ENCODE data around the gene NCOA1. TPM values are rescaled to one million over a fixed set of nuclear protein-coding genes. Genes with fewer than 3 reads are reported as not detected.

The NCOA1 gene
- total RNA-seq, 1 experiment from 2014 or later, result 11.6 TPM

DNA sequence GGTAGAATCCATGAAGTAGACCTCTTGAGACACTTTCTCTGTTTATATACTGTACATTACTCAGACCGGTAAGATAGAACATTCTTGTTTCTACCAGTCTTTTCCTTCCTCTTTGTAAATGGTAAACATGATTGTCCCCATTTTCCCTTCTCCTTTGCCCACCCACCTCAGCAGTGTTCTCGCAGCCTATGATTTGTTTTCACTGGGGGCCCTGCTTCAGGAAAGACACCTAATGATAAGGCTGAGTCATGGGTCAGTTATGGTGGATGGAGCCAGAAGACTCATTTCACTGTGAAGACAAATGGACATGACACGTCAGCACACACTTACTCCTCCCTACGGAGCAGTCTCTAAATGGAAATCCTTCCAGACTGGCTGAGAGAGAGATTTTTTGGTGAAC lies 325.8 kb downstream of the NCOA1 start:
- H3K27ac ChIP-seq, result no peak overlapping the region
- no peaks in the 10 kb centered on the region for H3K27me3 ChIP-seq (ENCODE audit: insufficient read depth, low read depth)
- no peak for DNase-seq
- no peaks in the 10 kb centered on the region for H4K20me1 ChIP-seq (ENCODE audit: insufficient read depth)
- H3K79me2 ChIP-seq (ENCODE audit: low read depth), result peaks cover 4% of the 10 kb centered on the region
- no peaks in the 10 kb centered on the region for H3K9me3 ChIP-seq (ENCODE audit: insufficient read depth, low read depth)
- no TSS peak for BruUV-seq (replicated peaks)
- no peaks in the 10 kb centered on the region for H3K9me2 ChIP-seq (ENCODE audit: insufficient read depth)
- intact Hi-C loops (cut with micrococcal nuclease; ENCODE audit: unreplicated experiment), result no loop called here
- TF ChIP-seq, protein P1, sequence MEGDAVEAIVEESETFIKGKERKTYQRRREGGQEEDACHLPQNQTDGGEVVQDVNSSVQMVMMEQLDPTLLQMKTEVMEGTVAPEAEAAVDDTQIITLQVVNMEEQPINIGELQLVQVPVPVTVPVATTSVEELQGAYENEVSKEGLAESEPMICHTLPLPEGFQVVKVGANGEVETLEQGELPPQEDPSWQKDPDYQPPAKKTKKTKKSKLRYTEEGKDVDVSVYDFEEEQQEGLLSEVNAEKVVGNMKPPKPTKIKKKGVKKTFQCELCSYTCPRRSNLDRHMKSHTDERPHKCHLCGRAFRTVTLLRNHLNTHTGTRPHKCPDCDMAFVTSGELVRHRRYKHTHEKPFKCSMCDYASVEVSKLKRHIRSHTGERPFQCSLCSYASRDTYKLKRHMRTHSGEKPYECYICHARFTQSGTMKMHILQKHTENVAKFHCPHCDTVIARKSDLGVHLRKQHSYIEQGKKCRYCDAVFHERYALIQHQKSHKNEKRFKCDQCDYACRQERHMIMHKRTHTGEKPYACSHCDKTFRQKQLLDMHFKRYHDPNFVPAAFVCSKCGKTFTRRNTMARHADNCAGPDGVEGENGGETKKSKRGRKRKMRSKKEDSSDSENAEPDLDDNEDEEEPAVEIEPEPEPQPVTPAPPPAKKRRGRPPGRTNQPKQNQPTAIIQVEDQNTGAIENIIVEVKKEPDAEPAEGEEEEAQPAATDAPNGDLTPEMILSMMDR (conservative IDR thresholded peaks at IDR 0.05), result no peak
- TF ChIP-seq EZH2 (IDR thresholded peaks at IDR 0.05; ENCODE audit: low read depth), result no peak
- H2AFZ ChIP-seq, result no peak overlapping the region
- no peak overlapping the region for H3K4me3 ChIP-seq
- no peaks in the 10 kb centered on the region for H3K4me1 ChIP-seq (replicated peaks; ENCODE audit: insufficient read depth)
- 0 out of 2 replicates have a peak, but pooled peaks cover 14% of the 10 kb centered on the region for H3K36me3 ChIP-seq (ENCODE audit: low read depth)
- ChIA-PET POLR2A (ENCODE audit: unreplicated experiment) (no interaction called here), CTCF (no interaction called here)
- H3F3A ChIP-seq (ENCODE audit: insufficient read depth, low read depth), result no peaks in the 10 kb centered on the region
- no peak overlapping the region for H3K4me2 ChIP-seq

DNA sequence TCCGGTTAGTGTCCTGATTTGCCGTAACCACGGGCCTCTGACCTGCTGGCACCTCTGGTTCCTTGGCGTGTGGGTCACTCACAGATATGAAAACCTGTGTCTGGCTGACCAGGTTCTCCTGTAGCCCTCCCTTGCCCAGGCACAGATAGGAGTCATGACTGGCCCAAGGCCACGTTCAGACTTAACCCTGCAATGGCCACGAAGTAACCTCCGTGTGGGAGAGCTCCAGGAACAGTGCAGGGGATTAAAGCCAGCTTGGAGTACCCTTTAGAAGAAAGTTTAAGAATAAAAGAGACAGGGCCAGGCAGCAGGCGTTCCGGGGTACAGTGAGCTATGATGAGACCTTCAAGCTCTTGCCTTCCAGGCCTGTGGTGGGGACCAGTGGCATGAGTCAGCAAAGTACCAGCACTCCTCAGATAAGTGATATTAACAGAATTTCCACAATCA lies 327.7 kb downstream of the NCOA1 start:
- DNase-seq, result no peak
- ChIA-PET CTCF (no interaction called here), POLR2A (ENCODE audit: unreplicated experiment) (no interaction called here)
- intact Hi-C loops (cut with micrococcal nuclease; ENCODE audit: unreplicated experiment), result no loop called here
- no peak overlapping the region for H2AFZ ChIP-seq
- TF ChIP-seq EZH2 (IDR thresholded peaks at IDR 0.05; ENCODE audit: low read depth), result no peak
- TF ChIP-seq, protein P1 (conservative IDR thresholded peaks at IDR 0.05), result no peak
- no peak overlapping the region for H3K27ac ChIP-seq
- no TSS peak for BruUV-seq (replicated peaks)
- H3F3A ChIP-seq (ENCODE audit: insufficient read depth, low read depth), result no peaks in the 10 kb centered on the region
- no peaks in the 10 kb centered on the region for H4K20me1 ChIP-seq (ENCODE audit: insufficient read depth)
- no peaks in the 10 kb centered on the region for H3K79me2 ChIP-seq (ENCODE audit: low read depth)
- H3K4me3 ChIP-seq, result no peak overlapping the region
- no peaks in the 10 kb centered on the region for H3K9me2 ChIP-seq (ENCODE audit: insufficient read depth)
- H3K9me3 ChIP-seq (ENCODE audit: insufficient read depth, low read depth), result no peaks in the 10 kb centered on the region
- H3K27me3 ChIP-seq (ENCODE audit: insufficient read depth, low read depth), result no peaks in the 10 kb centered on the region
- H3K36me3 ChIP-seq (ENCODE audit: low read depth), result peaks cover 14% of the 10 kb centered on the region; the same call in 1 of the 2 replicates
- H3K4me1 ChIP-seq (replicated peaks; ENCODE audit: insufficient read depth), result no peaks in the 10 kb centered on the region
- no peak overlapping the region for H3K4me2 ChIP-seq

DNA sequence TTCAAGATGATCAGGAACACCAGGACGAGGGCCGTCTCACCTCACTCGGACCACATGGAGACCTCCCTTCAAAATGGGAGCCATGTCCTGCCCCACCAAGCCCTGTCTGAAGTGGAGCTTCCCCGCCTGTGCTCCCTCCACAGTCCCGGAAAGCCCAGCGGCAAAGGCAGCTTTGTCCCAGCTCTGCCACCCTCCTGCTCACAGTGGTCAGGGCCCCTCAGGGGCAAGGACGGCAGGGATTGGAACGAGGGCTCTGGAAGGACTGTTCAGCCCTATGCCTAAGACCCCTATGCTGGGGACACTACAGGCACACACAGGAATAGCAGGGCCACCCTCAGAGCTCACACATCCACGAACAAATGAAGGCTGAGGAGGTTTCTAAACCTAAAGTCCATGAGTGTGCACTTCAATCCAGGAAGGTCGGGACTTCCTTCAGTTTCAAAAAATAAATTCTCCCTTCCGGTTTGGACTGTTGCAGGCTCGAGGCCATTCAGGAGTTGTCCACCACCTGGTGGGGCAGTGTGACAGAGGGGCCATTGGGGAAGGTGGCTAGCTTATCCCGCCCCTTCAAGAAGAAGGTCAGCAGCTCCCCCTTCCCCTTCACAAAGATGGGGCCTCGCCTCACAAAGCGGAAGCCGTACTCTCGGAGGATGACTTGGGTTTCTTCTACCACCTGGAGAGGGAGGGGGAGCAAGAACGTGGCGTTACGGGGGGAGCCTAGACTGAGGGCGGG lies 328.6 kb downstream of the NCOA1 start:
- no peak overlapping the region for H3K4me2 ChIP-seq
- H3K27me3 ChIP-seq (ENCODE audit: insufficient read depth, low read depth), result no peaks in the 10 kb centered on the region
- no peaks in the 10 kb centered on the region for H3K79me2 ChIP-seq (ENCODE audit: low read depth)
- H4K20me1 ChIP-seq (ENCODE audit: insufficient read depth), result no peaks in the 10 kb centered on the region
- DNase-seq, result no peak
- no peaks in the 10 kb centered on the region for H3K4me1 ChIP-seq (replicated peaks; ENCODE audit: insufficient read depth)
- no peak for TF ChIP-seq EZH2 (IDR thresholded peaks at IDR 0.05; ENCODE audit: low read depth)
- H3K9me2 ChIP-seq (ENCODE audit: insufficient read depth), result no peaks in the 10 kb centered on the region
- ChIA-PET POLR2A (ENCODE audit: unreplicated experiment) (no interaction called here), CTCF (no interaction called here)
- no peak overlapping the region for H3K27ac ChIP-seq
- no peaks in the 10 kb centered on the region for H3K9me3 ChIP-seq (ENCODE audit: insufficient read depth, low read depth)
- no peak overlapping the region for H3K4me3 ChIP-seq
- H3K36me3 ChIP-seq (ENCODE audit: low read depth), result peaks cover 14% of the 10 kb centered on the region; the same call in 1 of the 2 replicates
- no peak overlapping the region for H2AFZ ChIP-seq
- TSS peak; percentile 20 for BruUV-seq (replicated peaks)
- intact Hi-C loops (cut with micrococcal nuclease; ENCODE audit: unreplicated experiment), result no loop called here
- no peaks in the 10 kb centered on the region for H3F3A ChIP-seq (ENCODE audit: insufficient read depth, low read depth)

DNA sequence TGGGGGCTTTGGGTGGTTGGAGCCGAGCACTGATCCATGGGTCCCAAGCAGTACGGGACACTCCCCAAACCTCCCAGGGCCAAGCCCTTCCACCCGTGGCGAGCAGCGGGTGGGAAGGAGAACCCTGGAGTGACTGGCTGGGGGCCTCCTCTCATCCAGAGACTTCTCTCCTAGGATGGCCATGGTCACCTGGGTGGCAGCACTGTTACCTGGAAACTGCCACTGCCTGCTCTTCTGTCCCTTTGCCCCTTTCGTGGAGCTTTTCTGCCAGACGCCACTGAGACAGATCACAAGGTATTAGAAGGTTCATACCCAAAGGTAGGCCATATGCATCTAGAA lies 329.1 kb downstream of the NCOA1 start:
- Histone ChIP-seq H3K9me2 (ENCODE audit: insufficient read depth) (no peaks in the 10 kb centered on the region), H3K27ac (no peak overlapping the region), H3K79me2 (ENCODE audit: low read depth) (no peaks in the 10 kb centered on the region), H3K36me3 (ENCODE audit: low read depth) (peaks cover 14% of the 10 kb centered on the region; the same call in 1 of the 2 replicates), H2AFZ (no peak overlapping the region), H4K20me1 (ENCODE audit: insufficient read depth) (no peaks in the 10 kb centered on the region), H3F3A (ENCODE audit: insufficient read depth, low read depth) (no peaks in the 10 kb centered on the region), H3K4me1 (replicated peaks; ENCODE audit: insufficient read depth) (no peaks in the 10 kb centered on the region), H3K9me3 (ENCODE audit: insufficient read depth, low read depth) (no peaks in the 10 kb centered on the region), H3K4me2 (no peak overlapping the region), H3K4me3 (no peak overlapping the region), H3K27me3 (ENCODE audit: insufficient read depth, low read depth) (no peaks in the 10 kb centered on the region)
- ChIA-PET CTCF (no interaction called here), POLR2A (ENCODE audit: unreplicated experiment) (no interaction called here)
- no TSS peak for BruUV-seq (replicated peaks)
- no peak for DNase-seq
- TF ChIP-seq, protein P1 (conservative IDR thresholded peaks at IDR 0.05), result no peak
- TF ChIP-seq EZH2 (IDR thresholded peaks at IDR 0.05; ENCODE audit: low read depth), result no peak
- intact Hi-C loops (cut with micrococcal nuclease; ENCODE audit: unreplicated experiment), result no loop called here
